ENCODE data around the gene RAB35.

RAB35 gene

GRCh38 chr12:120116441-120116791, at the start of gene RAB35:
Gene RAB35 (minus strand): TSS chr12:120116753. CDS start chr12:120116650, 103 bp downstream.
- no peak for DNase-seq

GRCh38 chr12:120164293-120164692, 47.7 kb upstream of the RAB35 start:
- DNase-seq: no peak

- DNase-seq: no peak
Observed at GRCh38 chr12:120162763-120163162, 46.2 kb upstream of the RAB35 start.

GRCh38 chr12:120161852-120162251, 45.3 kb upstream of the RAB35 start:
- DNase-seq: no peak

- no peak for DNase-seq
Observed at GRCh38 chr12:120159509-120160237, 43.1 kb upstream of the RAB35 start.

- DNase-seq: no peak
Observed at GRCh38 chr12:120158351-120158750, 41.8 kb upstream of the RAB35 start.

GRCh38 chr12:120157678-120158077, 41.1 kb upstream of the RAB35 start:
- DNase-seq: no peak

- DNase-seq: no peak
Observed at GRCh38 chr12:120156315-120157259, 40.0 kb upstream of the RAB35 start.

GRCh38 chr12:120155072-120155471, 38.5 kb upstream of the RAB35 start:
- no peak for DNase-seq

GRCh38 chr12:120150919-120151525, 34.5 kb upstream of the RAB35 start:
- no peak for DNase-seq

GRCh38 chr12:120148011-120148410, 31.5 kb upstream of the RAB35 start:
- no peak for DNase-seq

- DNase-seq: no peak
Observed at GRCh38 chr12:120145164-120145563, 28.6 kb upstream of the RAB35 start.

GRCh38 chr12:120144215-120144614, 27.7 kb upstream of the RAB35 start:
- DNase-seq: no peak

- no peak for DNase-seq
Observed at GRCh38 chr12:120142231-120142877, 25.8 kb upstream of the RAB35 start.

GRCh38 chr12:120141336-120141735, 24.8 kb upstream of the RAB35 start:
- DNase-seq: no peak

GRCh38 chr12:120140603-120141002, 24.1 kb upstream of the RAB35 start:
- no peak for DNase-seq

- no peak for DNase-seq
Observed at GRCh38 chr12:120139958-120140357, 23.4 kb upstream of the RAB35 start.

GRCh38 chr12:120138366-120138765, 21.8 kb upstream of the RAB35 start:
- DNase-seq: no peak

- no peak for DNase-seq
Observed at GRCh38 chr12:120137833-120138232, 21.3 kb upstream of the RAB35 start.

- no peak for DNase-seq
Observed at GRCh38 chr12:120136093-120136770, 19.7 kb upstream of the RAB35 start.

- no peak for DNase-seq
Observed at GRCh38 chr12:120134307-120134980, 17.9 kb upstream of the RAB35 start.

- no peak for DNase-seq
Observed at GRCh38 chr12:120132863-120133385, 16.4 kb upstream of the RAB35 start.

Measured in eye (tissue), 1 donor.